ENCODE data around the gene OMA1.

DNA sequence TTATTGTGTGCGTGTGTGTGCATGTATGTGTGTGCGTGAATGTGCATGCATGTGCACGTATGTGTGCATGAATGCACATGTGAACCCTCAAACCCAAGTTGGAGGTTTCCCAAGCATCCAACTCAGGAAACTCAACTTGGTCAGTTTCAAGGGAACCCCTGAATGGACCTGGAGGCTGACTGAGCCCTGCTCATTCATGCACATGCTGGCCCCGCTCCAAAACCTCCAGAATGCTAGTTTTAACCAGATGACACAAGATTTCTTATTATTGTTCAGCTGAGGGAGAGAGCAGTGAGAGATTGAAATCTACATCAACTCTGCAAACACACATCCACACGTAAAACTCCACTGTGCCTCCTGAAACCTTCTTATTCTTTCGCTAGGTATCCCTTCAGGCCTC lies 104.4 kb downstream of the OMA1 start:
- TF ChIP-seq CTCF (conservative IDR thresholded peaks at IDR 0.05 in 1 of 2, IDR thresholded peaks at IDR 0.05 in 1 of 2; ENCODE audit: low read depth in 1 of 2, low read length in 2 of 2) (no peak), EZH2 (IDR thresholded peaks at IDR 0.05; ENCODE audit: low read length, missing control alignments) (no peak)
